ENCODE data around the gene TAS2R1. TPM values are rescaled to one million over a fixed set of nuclear protein-coding genes. Genes with fewer than 3 reads are reported as not detected.

The TAS2R1 gene
- polyA plus RNA-seq, 1 of the 3 experiments (the other 2 are of a cell fraction): not detected

DNA sequence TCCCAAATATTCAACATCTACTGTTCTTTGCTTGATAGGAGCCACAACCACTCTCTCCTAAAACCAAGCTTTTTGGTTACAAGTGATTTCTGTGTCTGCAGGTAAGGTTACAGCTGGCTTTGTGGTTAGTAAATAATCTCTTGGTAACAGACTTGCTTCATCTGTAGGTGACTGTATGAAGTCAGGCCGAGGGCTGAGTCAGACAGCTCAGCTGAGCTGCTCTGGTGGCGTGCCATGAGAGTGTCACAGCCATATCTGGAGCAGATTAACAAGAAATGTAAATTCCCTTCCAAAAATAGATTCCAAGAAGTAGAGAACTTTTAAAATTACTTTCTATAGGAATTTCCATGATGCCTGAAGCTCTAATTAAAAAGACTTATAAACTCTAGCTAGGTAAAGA lies 23.7 kb upstream of the TAS2R1 start:
- Histone ChIP-seq H3K27me3 (ENCODE audit: insufficient read depth) (no peaks in the 10 kb centered on the region), H3K79me2 (ENCODE audit: insufficient read depth) (no peaks in the 10 kb centered on the region), H3K9me2 (no peaks in the 10 kb centered on the region), H3K9me3 (no peaks in the 10 kb centered on the region), H3K4me2 (no peak overlapping the region), H2AFZ (ENCODE audit: low read depth) (no peak overlapping the region), H3K27ac (ENCODE audit: low read depth in 2 of 2, low read length in 1 of 2) (no peak overlapping the region), H3F3A (replicated peaks; ENCODE audit: insufficient read depth) (no peaks in the 10 kb centered on the region), H4K20me1 (ENCODE audit: insufficient read depth) (no peaks in the 10 kb centered on the region), H3K9ac (no peak overlapping the region), H3K36me3 (replicated peaks in 1 of 2; ENCODE audit: control insufficient read depth in 1 of 2, insufficient read depth in 2 of 2, low read length in 1 of 2) (no peaks in the 10 kb centered on the region), H3K4me3 (ENCODE audit: low read depth in 2 of 2, low read length in 1 of 2) (no peak overlapping the region), H3K4me1 (ENCODE audit: control insufficient read depth in 1 of 2, insufficient read depth in 2 of 2, low read depth in 1 of 2, low read length in 1 of 2) (no peaks in the 10 kb centered on the region)
- POLR2A ChIA-PET: no interaction called here
- no peak for DNase-seq
- TF ChIP-seq RFX5 (IDR thresholded peaks at IDR 0.05; ENCODE audit: low read length) (no peak), MEF2A (IDR thresholded peaks at IDR 0.05; ENCODE audit: borderline replicate concordance, low read depth) (no peak), JUND (IDR thresholded peaks at IDR 0.05) (no peak), FOSL2 (IDR thresholded peaks at IDR 0.05; ENCODE audit: borderline replicate concordance, low read depth) (no peak), TEAD4 (IDR thresholded peaks at IDR 0.05; ENCODE audit: borderline replicate concordance, insufficient read depth) (no peak), SMC3 (IDR thresholded peaks at IDR 0.05; ENCODE audit: low read depth, low read length) (no peak), NFIC (IDR thresholded peaks at IDR 0.05; ENCODE audit: borderline replicate concordance) (no peak), FOXJ3 (CRISPR knock-in tag; IDR thresholded peaks at IDR 0.05) (no peak), NRF1 (IDR thresholded peaks at IDR 0.05; ENCODE audit: low read depth, low read length) (no peak), RAD21 (IDR thresholded peaks at IDR 0.05; ENCODE audit: low read length) (no peak)
- TF ChIP-seq, protein P1, sequence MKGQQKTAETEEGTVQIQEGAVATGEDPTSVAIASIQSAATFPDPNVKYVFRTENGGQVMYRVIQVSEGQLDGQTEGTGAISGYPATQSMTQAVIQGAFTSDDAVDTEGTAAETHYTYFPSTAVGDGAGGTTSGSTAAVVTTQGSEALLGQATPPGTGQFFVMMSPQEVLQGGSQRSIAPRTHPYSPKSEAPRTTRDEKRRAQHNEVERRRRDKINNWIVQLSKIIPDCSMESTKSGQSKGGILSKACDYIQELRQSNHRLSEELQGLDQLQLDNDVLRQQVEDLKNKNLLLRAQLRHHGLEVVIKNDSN (IDR thresholded peaks at IDR 0.05; ENCODE audit: borderline replicate concordance, low read depth): no peak
- TF ChIP-seq, protein P2, sequence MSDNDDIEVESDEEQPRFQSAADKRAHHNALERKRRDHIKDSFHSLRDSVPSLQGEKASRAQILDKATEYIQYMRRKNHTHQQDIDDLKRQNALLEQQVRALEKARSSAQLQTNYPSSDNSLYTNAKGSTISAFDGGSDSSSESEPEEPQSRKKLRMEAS (IDR thresholded peaks at IDR 0.05; ENCODE audit: low read depth): no peak
- TF ChIP-seq, protein P3, sequence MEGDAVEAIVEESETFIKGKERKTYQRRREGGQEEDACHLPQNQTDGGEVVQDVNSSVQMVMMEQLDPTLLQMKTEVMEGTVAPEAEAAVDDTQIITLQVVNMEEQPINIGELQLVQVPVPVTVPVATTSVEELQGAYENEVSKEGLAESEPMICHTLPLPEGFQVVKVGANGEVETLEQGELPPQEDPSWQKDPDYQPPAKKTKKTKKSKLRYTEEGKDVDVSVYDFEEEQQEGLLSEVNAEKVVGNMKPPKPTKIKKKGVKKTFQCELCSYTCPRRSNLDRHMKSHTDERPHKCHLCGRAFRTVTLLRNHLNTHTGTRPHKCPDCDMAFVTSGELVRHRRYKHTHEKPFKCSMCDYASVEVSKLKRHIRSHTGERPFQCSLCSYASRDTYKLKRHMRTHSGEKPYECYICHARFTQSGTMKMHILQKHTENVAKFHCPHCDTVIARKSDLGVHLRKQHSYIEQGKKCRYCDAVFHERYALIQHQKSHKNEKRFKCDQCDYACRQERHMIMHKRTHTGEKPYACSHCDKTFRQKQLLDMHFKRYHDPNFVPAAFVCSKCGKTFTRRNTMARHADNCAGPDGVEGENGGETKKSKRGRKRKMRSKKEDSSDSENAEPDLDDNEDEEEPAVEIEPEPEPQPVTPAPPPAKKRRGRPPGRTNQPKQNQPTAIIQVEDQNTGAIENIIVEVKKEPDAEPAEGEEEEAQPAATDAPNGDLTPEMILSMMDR (IDR thresholded peaks at IDR 0.05): no peak
- CTCF ChIA-PET: interaction anchor here (1.4 kb wide), 1 partner anchor 12 kb away, joined by 5 read pairs; no protein-coding TSS in a partner anchor
- WGBS (ENCODE audit: low lambda C conversion rate): 19% methylated on average over 2 of the region's 2 CpGs

DNA sequence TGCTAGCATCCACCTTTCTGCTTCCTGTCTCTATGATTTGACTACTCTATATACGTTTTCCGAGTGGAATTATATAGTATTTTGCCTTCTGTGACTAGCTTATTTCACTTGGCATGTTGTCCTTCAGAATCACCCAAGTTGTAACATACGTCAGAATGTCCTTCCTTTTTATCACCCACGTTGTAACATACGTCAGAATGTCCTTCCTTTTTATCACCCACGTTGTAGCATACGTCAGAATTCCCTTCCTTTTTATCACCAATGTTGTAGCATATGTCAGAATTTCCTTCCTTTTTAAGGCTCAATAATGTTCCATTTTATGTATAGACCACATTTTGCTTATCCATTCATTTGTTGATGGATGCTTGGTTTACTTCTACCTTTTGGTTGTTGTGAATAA lies 22.9 kb upstream of the TAS2R1 start:
- Histone ChIP-seq H3K9ac (no peak overlapping the region), H3K9me3 (no peaks in the 10 kb centered on the region), H2AFZ (ENCODE audit: low read depth) (no peak overlapping the region), H3F3A (replicated peaks; ENCODE audit: insufficient read depth) (no peaks in the 10 kb centered on the region), H3K36me3 (replicated peaks in 1 of 2; ENCODE audit: control insufficient read depth in 1 of 2, insufficient read depth in 2 of 2, low read length in 1 of 2) (no peaks in the 10 kb centered on the region), H3K4me2 (no peak overlapping the region), H3K9me2 (no peaks in the 10 kb centered on the region), H3K4me1 (ENCODE audit: control insufficient read depth in 1 of 2, insufficient read depth in 2 of 2, low read depth in 1 of 2, low read length in 1 of 2) (no peaks in the 10 kb centered on the region), H3K27ac (ENCODE audit: low read depth in 2 of 2, low read length in 1 of 2) (no peak overlapping the region), H3K79me2 (ENCODE audit: insufficient read depth) (no peaks in the 10 kb centered on the region), H3K4me3 (ENCODE audit: low read depth in 2 of 2, low read length in 1 of 2) (no peak overlapping the region), H3K27me3 (ENCODE audit: insufficient read depth) (no peaks in the 10 kb centered on the region), H4K20me1 (ENCODE audit: insufficient read depth) (no peaks in the 10 kb centered on the region)
- POLR2A ChIA-PET: no interaction called here
- no peak for DNase-seq
- CTCF ChIA-PET: no interaction called here
- TF ChIP-seq EZH2phosphoT487 (IDR thresholded peaks at IDR 0.05; ENCODE audit: borderline replicate concordance, low read depth): no peak
- TF ChIP-seq YY1 (IDR thresholded peaks at IDR 0.05; ENCODE audit: low read depth): no peak
- no peak for TF ChIP-seq TAF1 (IDR thresholded peaks at IDR 0.05; ENCODE audit: borderline replicate concordance, low read depth, low read length)
- no peak for TF ChIP-seq TCF12 (IDR thresholded peaks at IDR 0.05)
- TF ChIP-seq, protein P3 (IDR thresholded peaks at IDR 0.05): no peak
- TF ChIP-seq EP300 (IDR thresholded peaks at IDR 0.05; ENCODE audit: borderline replicate concordance in 1 of 2, low read depth in 1 of 2, low read length in 1 of 2): no peak
- TF ChIP-seq RAD21 (IDR thresholded peaks at IDR 0.05; ENCODE audit: low read length): no peak
- TF ChIP-seq, protein P4, sequence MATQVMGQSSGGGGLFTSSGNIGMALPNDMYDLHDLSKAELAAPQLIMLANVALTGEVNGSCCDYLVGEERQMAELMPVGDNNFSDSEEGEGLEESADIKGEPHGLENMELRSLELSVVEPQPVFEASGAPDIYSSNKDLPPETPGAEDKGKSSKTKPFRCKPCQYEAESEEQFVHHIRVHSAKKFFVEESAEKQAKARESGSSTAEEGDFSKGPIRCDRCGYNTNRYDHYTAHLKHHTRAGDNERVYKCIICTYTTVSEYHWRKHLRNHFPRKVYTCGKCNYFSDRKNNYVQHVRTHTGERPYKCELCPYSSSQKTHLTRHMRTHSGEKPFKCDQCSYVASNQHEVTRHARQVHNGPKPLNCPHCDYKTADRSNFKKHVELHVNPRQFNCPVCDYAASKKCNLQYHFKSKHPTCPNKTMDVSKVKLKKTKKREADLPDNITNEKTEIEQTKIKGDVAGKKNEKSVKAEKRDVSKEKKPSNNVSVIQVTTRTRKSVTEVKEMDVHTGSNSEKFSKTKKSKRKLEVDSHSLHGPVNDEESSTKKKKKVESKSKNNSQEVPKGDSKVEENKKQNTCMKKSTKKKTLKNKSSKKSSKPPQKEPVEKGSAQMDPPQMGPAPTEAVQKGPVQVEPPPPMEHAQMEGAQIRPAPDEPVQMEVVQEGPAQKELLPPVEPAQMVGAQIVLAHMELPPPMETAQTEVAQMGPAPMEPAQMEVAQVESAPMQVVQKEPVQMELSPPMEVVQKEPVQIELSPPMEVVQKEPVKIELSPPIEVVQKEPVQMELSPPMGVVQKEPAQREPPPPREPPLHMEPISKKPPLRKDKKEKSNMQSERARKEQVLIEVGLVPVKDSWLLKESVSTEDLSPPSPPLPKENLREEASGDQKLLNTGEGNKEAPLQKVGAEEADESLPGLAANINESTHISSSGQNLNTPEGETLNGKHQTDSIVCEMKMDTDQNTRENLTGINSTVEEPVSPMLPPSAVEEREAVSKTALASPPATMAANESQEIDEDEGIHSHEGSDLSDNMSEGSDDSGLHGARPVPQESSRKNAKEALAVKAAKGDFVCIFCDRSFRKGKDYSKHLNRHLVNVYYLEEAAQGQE (IDR thresholded peaks at IDR 0.05; ENCODE audit: low read depth, low read length): no peak
- TF ChIP-seq FOXM1 (IDR thresholded peaks at IDR 0.05; ENCODE audit: low read depth): no peak
- 57% methylated on average over 7 of the region's 7 CpGs for WGBS (ENCODE audit: low lambda C conversion rate)

All from SK-N-SH (cell line).